GM21576 (cell line): Measurements from ENCODE around the gene KRT222.

Source experiments
- ATAC-seq: cut with Tn5 transposase; IDR thresholded peaks from one replicate; pipeline ENCODE4 v1.9.1; 2021; ENCODE audit warnings: mild to moderate bottlenecking, moderate library complexity; ENCODE audit not compliant: unreplicated experiment

Gene KRT222

GRCh38 chr17:40664582-40665333 lies at the start of gene KRT222:
Gene KRT222, minus strand, starts transcription at chr17:40665177. Its CDS starts 78 bp downstream, at chr17:40665099.
- no peak for ATAC-seq

DNA sequence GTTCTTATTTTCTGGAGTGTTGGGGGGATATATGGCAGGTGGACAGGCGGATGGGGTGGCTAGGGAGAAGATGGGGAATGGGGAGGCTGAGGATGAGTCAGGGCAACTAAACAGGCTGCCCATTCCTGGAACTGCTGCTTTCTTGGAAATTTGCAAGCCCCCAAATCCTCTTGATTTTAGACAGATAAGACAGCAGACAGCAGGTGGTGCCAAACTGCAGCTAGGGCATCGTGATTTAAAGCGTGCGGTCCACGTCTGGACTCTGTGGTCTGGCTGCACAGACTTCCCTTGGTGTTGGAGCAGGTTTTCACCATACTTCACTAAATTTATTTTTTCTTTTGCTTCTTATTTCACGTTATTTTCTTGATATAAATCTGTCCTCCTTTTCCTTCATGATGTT lies 49.5 kb upstream of the KRT222 start:
- no peak for ATAC-seq

GRCh38 chr17:40707745-40708144 lies 42.8 kb upstream of the KRT222 start:
- ATAC-seq: no peak

DNA sequence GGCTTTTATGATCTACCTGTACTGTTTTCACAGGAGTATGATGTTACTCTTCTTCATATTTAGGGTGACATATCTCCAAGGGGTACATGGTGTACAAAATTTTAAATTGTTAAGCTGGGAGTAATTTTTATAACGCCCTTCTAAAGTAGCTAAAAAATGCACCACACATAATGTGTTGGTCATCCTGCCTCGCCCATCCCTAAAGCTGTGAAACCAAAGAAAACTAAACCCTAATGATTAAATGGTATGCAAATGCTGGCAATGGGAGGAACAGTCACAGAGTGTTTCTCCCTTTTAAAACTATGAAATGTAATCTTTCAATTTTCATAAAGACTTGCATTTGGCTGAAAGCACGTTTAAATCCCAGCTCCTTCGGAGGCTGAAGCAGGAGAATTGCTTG lies 40.6 kb upstream of the KRT222 start:
- ATAC-seq: no peak

DNA sequence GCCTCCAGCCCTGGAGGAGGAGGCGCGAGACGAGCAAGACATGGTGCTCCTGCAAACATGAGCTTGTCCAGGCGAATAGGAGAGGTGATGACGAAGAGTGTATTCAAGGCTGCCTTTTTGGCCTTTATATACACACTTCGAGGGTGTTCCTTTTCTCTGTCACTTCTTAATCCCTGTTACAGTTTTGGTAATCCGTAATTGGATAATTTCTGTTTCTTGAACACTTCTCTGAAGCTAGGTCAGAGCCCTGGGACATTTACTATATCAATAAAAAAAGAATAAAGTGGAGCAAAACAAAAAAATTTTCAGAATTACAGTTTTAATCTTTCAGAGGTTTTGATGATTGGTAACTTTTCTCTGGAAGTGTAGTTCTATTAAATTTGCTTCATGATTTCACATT lies 38.7 kb upstream of the KRT222 start, which contains the start of gene KRT24:
Gene KRT24 (minus strand): TSS at position 101 of the 400 bp plus-strand sequence. CDS start 59 bp downstream, at position 42.
- ATAC-seq: no peak

- no peak for ATAC-seq
Observed at GRCh38 chr17:40702271-40702670, 37.3 kb upstream of the KRT222 start.

DNA sequence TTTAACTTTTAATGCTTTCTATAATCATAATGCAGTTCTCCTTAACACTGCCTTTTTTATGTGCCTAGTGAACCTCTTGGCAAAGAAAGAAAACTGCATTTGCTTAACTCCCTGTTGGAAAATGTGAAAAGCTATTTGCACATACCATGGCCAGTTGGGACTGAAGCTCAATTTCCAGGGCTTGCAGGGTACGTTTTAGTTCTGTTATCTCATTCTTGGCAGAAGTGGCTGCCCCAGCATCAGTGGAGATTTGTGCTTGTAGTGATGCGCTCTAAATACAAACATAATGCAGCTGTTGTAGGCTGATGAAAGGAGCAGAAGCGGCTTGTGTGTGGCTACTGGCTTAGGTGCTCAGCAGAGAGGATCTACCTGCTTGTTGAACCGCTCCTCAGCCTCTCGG lies 34.9 kb upstream of the KRT222 start:
- no peak for ATAC-seq

- ATAC-seq: no peak
Observed at GRCh38 chr17:40699371-40699770, 34.4 kb upstream of the KRT222 start.

GRCh38 chr17:40697297-40697696 lies 32.3 kb upstream of the KRT222 start:
- no peak for ATAC-seq

DNA sequence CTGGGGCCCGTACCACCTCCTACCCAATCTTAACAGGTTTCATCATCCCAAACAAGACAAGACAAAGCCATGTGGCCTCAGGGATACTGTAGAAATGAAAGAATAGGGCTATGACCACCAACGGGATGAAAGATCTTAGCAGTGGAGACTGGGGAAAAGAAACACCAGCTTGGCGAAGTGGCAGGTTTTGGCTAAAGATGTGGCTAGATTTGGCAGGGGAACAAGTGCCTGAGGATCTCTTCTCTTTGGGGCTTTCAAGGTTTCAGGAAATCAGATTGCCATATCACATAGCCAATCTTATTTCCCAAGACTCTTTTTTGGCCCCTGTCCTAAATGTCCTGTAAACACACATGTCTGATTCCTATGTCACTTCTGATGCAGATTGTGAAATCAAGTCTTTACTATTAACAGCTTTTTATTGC lies 31.7 kb upstream of the KRT222 start:
- ATAC-seq: no peak

DNA sequence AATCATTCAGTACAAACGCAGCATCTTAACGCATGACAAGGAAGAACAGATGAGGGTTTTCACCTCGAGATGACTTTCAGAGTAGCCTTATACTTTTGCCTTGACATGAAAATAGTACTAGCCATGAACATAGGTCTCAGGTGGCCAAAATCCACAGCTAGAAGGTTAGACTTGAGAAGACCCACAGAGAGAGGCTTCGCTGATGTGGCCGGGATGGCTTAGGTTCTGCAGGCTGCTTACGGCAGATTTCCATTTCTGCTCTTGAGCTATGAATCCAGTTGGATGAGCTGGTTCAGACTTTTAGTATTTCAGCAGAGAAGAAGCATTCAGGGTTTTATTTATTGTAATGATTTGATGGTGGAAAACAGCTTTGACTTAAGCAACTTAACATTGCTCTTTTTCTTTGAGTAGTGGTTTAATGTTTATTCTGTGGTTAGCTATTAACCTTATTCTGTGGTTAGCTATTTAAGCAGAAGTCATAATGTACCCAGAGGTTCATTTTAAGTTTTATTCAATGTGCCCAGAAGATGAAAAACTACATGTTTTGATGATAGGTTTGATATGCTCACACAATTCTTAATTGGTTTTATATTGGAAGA lies 31.0 kb upstream of the KRT222 start:
- ATAC-seq: no peak

GRCh38 chr17:40694584-40694983 lies 29.6 kb upstream of the KRT222 start:
- no peak for ATAC-seq

DNA sequence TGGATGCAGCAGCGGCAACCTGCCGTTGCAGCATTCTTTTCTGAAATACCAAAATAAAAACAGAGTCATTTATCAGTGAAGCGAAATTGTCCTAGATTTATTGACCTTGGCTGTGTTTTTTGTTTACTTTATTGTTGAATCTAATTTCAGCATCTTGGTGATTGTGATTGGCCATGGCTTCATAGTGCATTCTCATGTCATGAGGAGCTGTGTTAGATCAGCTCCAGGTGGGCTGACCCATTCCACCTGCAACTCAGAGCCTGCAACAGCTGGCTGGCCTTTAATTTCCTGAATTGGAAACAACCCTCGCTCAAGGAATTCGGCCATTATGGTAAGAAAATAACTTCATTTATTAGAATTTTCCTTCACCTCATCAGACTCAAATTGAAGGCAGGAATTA lies 22.1 kb upstream of the KRT222 start:
- no peak for ATAC-seq

DNA sequence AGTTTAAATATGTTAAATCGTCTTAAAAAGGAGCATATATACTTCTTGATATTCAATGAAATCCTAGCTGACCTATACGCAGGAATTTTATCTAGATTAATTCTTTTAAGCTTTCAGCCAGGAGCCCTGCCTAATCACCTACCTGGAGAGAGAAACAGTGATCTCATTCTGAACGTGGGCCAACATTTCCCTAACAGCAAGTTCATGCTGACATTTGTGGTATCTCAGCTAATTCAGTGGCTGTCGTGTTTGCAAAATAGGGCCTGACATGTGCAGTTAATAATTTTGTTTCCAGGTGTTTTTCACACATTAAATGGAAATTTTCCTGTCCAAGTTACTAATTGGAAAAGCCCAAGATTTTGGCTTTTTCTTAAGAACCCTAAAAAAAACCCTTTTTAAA lies 21.2 kb upstream of the KRT222 start:
- ATAC-seq: no peak

DNA sequence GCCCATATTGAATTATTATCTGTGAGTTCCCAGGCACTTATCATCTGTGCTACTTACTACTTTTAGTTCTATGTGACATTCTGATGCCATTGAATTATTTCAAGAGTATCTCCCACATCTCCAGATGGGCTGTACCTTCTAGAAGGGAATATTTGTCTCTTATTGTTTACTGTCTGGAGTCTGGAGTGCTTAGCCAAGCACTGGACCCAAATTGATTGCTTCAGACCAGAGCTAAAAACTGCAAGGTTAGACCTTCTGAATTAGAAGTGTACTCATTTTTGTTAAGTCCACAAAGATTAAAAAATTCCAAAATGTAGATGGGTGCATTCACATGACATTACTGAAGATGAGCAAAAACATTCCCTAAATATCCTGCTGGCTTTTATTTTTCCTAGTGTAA lies 16.0 kb upstream of the KRT222 start:
- no peak for ATAC-seq

DNA sequence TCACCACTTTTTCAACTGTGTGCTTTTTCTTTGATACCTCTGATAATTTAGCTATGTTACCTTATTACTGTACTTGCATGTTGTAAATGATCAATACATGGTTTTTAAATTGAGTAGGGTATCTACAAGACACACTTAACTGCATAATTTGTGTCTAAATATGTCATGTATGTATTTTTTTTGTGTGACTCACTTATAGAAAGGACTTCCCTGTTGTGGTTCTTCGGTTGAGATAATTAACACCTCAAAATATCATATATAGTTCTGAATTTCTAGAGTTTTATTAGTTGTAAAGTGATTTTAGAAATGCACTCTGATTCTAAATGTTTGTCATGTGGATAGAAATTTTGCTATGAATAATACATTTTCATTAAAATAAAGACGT lies 14.5 kb upstream of the KRT222 start:
- no peak for ATAC-seq

DNA sequence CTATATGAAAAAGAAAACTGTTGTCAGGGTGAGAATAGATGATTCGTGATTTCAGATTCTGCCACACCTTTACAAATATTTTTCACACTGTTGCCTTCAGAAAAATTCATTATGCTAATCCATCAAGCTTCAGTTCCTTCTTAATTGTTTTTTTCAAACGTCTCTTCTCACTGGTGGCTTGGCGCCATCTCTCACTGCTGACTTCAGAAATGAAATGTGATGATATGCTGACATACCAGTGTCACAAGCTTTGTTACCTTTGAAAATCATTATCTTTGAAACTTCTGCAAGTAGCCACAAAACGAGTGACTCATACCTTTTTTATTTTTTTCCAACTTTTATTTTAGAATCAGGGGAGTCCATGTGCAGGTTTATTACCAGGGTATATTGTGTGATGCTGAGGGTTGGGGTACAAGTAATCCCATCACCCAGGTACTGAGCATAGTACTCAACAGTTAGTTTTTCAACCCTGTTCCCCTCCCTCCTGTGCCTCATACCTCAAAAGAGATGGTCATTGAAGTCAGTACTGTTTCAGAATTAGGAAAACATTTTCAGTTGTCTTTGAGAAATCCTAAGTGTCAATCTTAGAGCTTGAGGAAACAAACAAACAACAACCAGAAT lies 14.0 kb upstream of the KRT222 start:
- ATAC-seq: no peak

- no peak for ATAC-seq
Observed at GRCh38 chr17:40675905-40676304, 10.9 kb upstream of the KRT222 start.

DNA sequence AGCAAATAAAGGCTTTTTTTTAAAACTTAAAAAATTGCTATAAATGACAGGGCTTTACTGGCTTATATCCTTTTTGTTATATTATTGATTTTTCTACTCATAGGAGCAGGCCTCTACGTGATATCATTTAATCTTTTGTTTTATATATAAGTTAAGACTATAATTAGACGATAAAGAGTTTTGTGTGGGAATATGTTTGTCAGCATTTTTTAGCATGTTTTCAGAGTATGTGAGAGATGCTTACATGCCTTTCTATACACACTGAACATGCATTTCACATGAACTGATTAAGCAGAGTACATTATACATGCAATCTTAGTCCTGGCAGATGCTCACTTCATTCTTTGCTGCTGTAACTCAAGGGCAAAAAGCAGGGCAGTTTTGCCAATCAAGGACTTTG lies 7.7 kb upstream of the KRT222 start:
- no peak for ATAC-seq

GRCh38 chr17:40671282-40671681 lies 6.3 kb upstream of the KRT222 start:
- no peak for ATAC-seq

DNA sequence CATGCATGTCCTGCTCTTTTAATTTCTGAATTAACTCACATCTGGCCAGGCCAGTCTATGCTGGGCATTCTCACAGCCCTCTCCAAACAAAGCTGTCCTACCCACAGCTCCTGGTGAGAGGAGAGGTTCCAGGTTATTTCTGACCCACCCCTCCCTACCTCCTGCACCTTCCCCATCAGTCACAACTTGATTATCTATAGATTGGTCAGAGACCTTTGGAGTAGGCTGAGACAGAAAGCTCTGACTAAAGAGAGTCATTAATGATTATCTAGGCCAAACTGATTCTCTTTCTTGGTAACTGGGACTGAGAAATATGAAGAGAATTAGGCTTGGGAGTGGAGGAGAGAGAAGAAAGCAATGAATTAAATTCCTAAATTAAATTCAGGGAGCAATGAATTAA lies 1.4 kb upstream of the KRT222 start:
- ATAC-seq: no peak

DNA sequence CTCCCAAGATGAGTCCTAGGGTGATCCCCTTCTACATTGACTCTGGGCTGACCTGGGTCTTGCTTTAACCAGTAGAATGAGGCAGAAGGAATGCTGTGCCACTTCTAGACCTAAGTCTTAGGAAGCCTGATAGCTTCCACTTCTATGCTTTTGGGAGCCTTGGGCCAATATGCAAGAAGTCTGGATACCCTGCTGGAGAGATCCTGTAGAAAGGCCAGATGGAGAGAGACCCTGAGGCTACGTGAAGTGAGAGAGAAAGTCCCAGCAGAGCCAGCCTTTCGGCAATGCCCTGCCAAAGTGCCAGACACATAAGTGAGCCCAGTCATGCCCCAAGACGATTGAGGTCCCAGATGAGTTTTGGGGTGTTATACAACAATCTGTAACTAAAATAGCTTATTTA lies 1.7 kb downstream of the KRT222 start:
- no peak for ATAC-seq
